ENCODE measurements around the gene LRTM1.

LRTM1 gene

DNA sequence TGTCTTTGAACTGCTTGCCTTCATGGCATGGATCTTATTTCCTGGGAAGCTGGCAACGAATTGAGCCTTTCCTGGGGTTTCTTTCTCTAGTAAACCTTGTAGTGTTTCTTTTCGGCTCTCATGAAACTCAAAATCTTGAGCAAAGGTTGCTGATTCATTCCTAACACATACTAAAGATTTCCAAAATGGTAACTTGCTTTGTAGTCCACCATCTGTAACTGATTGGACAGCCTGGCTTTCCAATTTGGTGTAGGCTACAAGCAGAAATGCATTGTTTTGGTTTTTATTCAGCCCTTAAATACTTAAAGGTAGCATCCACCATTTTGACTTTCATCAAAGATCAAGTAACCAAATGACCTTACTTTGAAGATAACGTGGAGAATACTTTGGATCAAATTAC lies 38.1 kb downstream of the LRTM1 start:
- no peak for DNase-seq

DNA sequence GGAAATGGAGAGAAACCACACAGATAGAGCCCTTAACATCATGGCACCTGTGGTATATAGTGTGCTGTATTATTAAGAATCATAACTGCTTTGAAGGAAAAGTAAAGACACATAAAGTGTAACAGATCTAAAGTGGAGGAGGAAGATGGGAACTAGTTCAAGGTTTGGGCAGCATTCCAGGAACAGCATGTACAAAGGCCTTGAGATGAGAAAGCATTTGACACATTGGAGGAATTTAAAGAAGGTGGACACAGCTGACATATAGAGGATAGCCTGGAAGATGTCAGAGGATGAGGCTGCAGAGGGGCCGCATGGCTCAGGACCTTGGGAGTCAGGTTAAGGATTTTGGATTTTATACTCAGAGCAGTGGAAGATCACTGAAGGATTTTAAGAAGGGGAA lies 39.0 kb downstream of the LRTM1 start:
- DNase-seq: no peak

DNA sequence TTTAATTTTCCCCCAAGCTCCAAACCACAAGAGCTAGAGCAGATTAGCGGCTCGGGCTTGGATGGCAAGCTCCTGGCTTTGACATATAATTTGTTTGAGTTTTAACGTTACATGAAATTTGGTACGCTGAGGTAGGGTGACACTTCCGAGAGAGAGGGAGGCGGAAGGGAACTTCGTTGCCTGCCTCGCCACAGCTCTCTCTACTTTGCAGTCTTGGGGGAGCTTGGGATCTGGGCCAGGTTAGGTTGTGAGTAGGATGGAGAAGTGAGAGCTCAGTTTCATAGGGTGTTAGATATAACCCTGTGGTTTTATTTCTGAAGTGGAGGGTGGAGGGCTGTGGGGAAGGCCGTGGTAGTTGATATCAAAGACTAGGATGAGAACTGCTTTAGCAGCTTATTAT lies 39.7 kb downstream of the LRTM1 start:
- DNase-seq: no peak

DNA sequence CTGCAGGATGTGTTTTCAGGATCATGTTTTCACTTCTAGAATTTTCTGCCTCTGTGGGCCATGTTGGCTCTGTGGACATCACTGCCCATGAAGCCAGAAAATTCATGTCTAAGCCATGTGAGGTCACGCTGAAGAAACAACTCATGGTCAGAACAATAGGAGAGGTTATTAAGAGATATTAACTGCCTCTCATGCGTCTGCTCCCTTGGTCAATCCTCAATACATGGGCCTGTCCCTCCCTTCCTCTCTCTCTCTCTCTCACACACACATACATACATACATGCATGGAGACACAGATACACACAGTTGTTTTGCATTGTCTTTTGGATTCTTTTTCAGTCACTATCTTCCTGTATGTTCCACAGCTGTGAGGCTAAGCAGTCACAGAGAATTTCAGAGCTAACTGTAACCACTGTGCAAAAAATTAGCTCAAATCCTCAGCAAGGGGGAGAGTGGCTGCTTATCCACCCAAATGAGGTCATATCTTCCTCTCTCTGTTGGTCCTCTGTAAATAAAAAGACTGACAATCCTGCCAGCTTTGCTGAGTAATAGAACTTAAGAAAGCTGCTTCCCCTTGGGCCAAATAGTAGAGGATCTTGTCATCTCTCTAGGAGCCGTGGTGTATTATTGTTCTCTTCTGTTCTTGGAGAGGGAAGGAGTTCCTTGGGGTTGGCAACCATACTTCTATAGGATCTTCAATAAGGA lies 45.6 kb downstream of the LRTM1 start:
- DNase-seq: peak; percentile 96

DNA sequence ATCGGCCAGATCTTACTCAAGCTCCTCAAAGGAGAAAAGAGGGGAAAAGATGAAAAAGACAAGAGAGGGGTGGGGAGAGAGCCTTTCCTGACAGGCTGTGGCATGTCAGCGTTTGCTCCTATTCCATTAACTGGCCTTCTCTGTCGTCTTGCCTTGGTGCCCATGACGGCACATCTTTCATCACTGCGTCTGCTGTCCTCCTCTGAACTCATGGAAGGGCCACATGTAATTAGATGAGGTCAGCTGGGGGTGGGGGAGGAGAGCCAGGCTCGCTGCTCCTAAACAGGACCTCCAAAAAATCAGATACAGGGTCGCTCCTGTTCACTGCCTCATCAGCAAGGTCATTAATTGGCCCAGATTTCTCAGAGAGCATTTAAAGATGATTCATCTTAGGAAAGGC lies 49.7 kb downstream of the LRTM1 start:
- DNase-seq: no peak

DNA sequence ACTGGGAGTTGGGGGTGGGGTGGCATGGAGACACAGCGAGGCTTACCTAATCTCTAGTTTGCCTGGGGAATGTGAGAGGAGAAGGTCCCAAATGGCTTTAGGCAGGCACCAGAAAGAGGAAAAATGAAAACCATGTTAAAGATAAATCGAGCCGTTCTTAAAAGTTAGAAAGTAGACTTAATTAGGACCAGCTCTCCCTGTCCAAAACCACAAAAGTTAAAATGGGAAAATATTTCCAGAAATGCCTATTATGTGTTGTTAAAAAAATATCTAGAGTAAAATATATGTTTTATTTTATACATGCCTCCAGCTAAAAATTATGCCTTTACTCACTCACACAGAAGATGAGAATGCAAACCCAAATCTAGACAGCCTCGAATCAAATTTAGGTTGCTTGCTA lies 50.1 kb downstream of the LRTM1 start:
- DNase-seq: no peak

DNA sequence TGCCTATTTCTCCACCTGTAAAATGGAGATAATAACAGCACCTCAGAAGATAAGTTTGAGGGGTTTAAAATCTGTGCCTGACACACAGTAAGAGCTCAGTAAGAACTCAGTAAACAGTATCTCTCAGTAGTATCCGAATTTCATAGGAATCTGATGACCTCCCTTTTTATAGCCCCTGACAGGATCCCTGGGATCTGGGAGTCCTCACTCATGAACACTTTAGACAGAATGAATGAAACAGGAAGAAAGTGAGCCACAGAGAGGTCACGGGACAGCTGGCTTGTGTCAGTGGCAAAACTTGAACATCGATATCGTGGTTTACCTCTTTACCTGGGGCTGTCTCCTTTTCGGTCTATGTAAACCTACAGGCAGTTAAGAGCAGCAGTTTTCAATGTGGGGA lies 51.2 kb downstream of the LRTM1 start:
- no peak for DNase-seq

DNA sequence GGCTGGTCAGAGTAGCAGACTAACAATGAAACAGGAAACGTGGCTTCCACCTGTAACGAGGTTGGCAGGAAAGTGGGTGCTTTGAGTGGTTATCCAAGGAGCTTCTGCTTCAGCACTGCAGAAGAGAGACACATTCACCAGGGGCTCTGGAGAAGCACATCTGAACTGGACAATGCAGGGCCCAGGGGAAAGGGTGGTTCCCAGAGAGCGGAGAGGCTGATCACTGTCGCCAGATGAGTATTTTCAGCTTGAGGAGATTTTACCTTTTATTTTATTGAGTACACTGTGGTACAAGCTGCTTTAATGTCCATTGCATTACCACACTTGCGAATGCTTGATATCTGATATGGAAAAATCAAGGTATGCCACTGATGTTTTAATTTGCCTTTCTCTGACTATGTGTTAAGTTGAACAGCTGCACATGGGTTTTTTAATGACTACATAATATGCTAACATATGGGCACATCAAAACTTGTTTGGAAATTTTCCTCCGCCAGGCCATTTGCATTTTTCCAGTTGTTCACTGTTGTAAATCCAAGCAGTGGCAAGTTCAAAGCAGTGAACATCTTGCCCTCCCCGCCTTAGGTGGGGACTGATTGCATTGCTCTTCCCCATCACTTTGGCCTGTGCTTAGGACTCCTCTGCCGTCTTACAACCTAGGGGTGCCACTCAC lies 52.1 kb downstream of the LRTM1 start:
- DNase-seq: no peak

DNA sequence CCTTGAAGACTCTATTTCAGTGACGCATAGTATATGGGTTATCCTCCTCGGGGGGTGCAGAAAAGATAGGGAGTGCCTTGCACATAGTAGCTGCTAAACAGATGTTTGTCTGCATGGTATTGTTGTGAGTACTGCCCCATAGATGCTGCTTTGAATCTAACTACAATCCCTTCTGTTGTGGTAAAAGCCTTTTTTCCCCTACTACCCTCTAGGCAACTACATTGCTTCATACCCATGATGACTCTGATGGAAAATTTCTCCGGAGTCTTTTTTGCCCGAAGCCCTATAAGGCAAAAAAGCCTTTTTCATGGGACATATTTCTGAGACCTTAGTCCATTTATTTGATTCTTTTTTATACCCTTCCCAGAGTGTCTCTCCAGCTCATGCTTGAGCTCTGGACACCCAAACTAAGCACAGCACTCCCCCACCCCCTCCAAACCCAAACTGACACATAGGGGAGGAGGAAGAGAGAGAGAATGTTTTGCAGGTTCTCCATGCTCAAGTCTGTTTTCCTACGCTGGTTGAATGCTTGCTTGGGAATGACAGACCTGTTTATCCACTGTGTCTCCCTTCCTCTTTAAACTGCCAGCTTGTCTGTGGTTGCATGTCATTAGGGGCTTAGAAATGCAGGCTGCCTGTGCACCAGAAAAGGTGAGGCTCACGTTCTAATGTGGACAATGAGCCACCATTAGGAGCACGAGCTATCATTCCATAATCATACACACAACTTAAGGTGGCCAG lies 52.9 kb downstream of the LRTM1 start:
- DNase-seq: no peak

DNA sequence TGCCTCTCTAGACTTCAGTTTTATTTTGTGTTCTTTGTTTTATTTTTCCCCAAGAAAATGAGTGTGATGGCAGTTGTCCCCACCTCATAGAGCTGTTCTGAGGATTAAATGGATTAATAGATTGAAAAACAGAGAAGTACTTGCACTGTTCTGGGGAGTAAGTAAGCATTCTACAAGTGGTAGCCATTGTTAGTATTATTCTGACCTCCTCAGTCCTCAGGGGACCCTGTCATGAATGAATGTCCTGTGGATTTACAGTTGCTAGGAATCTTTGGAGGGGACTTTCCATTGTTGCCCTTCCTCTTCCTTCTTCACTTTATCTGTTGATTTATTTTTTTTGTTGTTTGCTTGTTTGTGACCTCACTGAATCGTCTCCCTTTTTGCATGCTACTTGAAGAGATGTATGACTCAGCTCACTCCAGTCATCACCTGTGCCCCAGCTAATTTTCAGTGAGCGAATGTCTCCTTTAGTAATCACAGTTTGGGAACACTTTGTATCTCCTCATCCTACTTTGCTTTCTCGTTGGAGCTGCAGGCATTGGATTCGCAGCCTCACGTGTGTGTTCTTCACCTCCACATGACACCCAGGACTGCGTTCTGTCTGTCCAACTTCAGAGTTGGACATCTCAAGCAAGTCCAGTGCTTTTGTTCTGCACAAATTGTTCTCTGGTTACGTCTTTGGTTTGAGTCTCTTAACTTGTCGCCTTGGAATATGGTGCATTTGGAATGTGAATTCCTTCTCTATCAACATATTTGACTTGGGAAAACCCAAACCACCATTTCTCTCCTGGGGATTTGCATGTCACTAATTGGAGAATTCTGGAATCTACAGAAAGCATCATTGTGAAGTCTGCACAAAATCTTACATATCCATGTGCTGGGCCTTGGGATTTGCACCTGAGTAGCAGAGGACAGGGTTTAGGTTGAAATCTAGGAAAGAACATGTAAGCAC lies 54.5 kb downstream of the LRTM1 start:
- no peak for DNase-seq

DNA sequence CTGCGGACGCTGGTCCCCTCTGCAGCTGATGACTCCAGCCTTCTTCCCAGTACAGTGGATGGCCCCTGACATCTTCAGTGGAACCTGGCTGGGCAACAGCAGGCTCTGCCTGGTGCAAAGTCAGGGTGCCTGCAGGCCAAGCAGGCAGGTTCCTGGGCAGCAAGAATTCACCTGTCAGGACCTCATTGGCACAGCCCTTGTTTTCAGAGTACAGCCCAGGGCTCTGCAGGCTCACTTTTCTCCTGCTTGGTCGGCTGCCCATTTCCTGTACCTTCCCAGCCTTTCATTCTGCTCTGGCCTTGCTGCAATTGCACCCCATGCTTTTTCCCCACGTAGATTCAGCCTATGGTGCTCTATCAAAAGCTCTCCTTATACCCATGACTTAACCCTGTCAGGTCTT lies 56.0 kb downstream of the LRTM1 start:
- DNase-seq: no peak

DNA sequence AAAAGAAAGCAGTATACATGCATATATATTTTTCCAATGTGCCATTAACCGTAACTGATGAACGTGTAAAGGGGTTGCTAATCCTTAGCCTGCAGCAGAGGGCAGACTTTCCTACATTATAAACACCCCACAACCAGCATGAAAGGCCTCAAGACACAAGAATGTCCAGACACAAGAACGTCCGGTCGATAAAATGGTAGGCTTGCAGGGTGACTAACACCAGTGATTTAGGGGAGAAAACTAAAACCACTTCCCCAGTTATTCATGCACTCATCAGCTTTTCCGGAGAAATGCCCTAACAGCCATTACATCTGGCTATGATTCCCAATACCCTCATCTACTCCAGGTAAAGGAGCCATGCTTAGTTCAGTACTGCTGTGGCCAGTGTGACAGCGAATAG lies 57.4 kb downstream of the LRTM1 start:
- peak; percentile 96 for DNase-seq
